Keratinocyte (primary cell): Measurements from ENCODE around the gene CD47. TPM values are rescaled to one million over a fixed set of nuclear protein-coding genes. Genes with fewer than 3 reads are reported as not detected.

Experiments
- DNase-seq: peaks from one replicate; pipeline ENCODE4 v3.0.0-alpha.2; 2011; ENCODE audit warnings: low read depth, missing footprints, low spot score
- FAIRE-seq: peaks from 2 replicates; lab custom pipeline; 2011; peaks lifted over from hg19 to GRCh38; lab: Jason Lieb, UNC
- H2AFZ ChIP-seq: 2 replicates; pipeline ENCODE4 v1.6.0; 2012; ENCODE audit warnings: low read length, control low read depth, inconsistent platforms; ENCODE audit not compliant: control insufficient read depth
- H3K27ac ChIP-seq: 2 replicates; pipeline ENCODE4 v1.5.1; 2011; ENCODE audit warnings: low read length; ENCODE audit not compliant: control insufficient read depth, insufficient read depth
- H3K27me3 ChIP-seq: 3 replicates; pipeline ENCODE4 v1.6.0; 2011; ENCODE audit warnings: low read length; ENCODE audit not compliant: control insufficient read depth, insufficient read depth; ENCODE audit errors: extremely low read depth
- H3K36me3 ChIP-seq, 2 experiments: 2 replicates in 1 of 2; 3 replicates in 1 of 2; pipeline ENCODE4 v1.5.1; 2011; ENCODE audit warnings: low read length in 2 of 2, mild to moderate bottlenecking in 1 of 2; ENCODE audit not compliant: control insufficient read depth in 2 of 2, insufficient read depth in 2 of 2; ENCODE audit errors: extremely low read depth in 1 of 2
- H3K4me1 ChIP-seq: 3 replicates; pipeline ENCODE4 v1.5.1; 2011; ENCODE audit warnings: low read length; ENCODE audit not compliant: control insufficient read depth, insufficient read depth; ENCODE audit errors: extremely low read depth
- H3K4me2 ChIP-seq: 3 replicates; pipeline ENCODE4 v1.6.0; 2011; ENCODE audit warnings: low read depth, low read length; ENCODE audit not compliant: control insufficient read depth, insufficient read depth; ENCODE audit errors: extremely low read depth
- H3K4me3 ChIP-seq, 3 experiments: fragments of 200-600 bp in 1 of 3; sonication (generic) in 1 of 3; 2 replicates in 2 of 3; 3 replicates in 1 of 3; pipeline ENCODE4 v1.5.1; 2011 to 2016; ENCODE audit warnings: low read length in 3 of 3, mild to moderate bottlenecking in 3 of 3, control low read depth in 2 of 3, inconsistent platforms in 1 of 3, low read depth in 1 of 3, mixed read lengths in 1 of 3, mixed run types in 1 of 3, moderate library complexity in 1 of 3; ENCODE audit not compliant: control insufficient read depth in 2 of 3, insufficient read depth in 2 of 3; ENCODE audit errors: extremely low read depth in 1 of 3
- H3K79me2 ChIP-seq: 2 replicates; pipeline ENCODE4 v1.6.0; 2012; ENCODE audit warnings: low read length; ENCODE audit not compliant: control insufficient read depth, insufficient read depth
- H3K9ac ChIP-seq: 3 replicates; pipeline ENCODE4 v1.6.0; 2011; ENCODE audit warnings: low read length; ENCODE audit not compliant: control insufficient read depth, insufficient read depth; ENCODE audit errors: extremely low read depth
- H3K9me1 ChIP-seq: 3 replicates; pipeline ENCODE4 v1.6.0; 2011; ENCODE audit warnings: low read length; ENCODE audit not compliant: control insufficient read depth, insufficient read depth; ENCODE audit errors: extremely low read depth
- H3K9me3 ChIP-seq: 2 replicates; pipeline ENCODE4 v1.5.1; 2012; ENCODE audit warnings: low read depth, low read length; ENCODE audit not compliant: control insufficient read depth
- H4K20me1 ChIP-seq: 3 replicates; pipeline ENCODE4 v1.6.0; 2011; ENCODE audit warnings: low read length; ENCODE audit not compliant: control insufficient read depth, insufficient read depth; ENCODE audit errors: extremely low read depth
- CTCF ChIP-seq, 3 experiments: IDR thresholded peaks in 1 of 3; conservative IDR thresholded peaks in 1 of 3; optimal IDR thresholded peaks in 1 of 3; 2 replicates in 2 of 3; 3 replicates in 1 of 3; pipeline versions ENCODE3 to v1.5.1; 2011; ENCODE audit warnings: low read length in 3 of 3, mild to moderate bottlenecking in 3 of 3, moderate library complexity in 2 of 3, control low read depth in 1 of 3, inconsistent platforms in 1 of 3; ENCODE audit not compliant: insufficient read depth in 2 of 3; ENCODE audit errors: extremely low read depth in 1 of 3
- EZH2 ChIP-seq: IDR thresholded peaks from one replicate; pipeline ENCODE4 v1.6.1; 2012; ENCODE audit warnings: inconsistent platforms, mild to moderate bottlenecking, low read length, moderate library complexity
- dilution Hi-C: fragments of 300-500 bp; cut with MboI; formaldehyde crosslinking; loops from one replicate; pipeline ENCODE4 v1.7.0; 2020; ENCODE audit warnings: low sequenced_read_pairs; ENCODE audit not compliant: extremely low pct_ligation_motif_present
- polyA plus RNA-seq, 5 experiments: library from polyadenylated mRNA; depleted of rRNA in 3 of 5; stranded (reverse) in 3 of 5; stranded (forward) in 1 of 5; unstranded in 1 of 5; fragments of >200 nt; gene quantifications; 1 replicate in 1 of 5; 2 replicates in 3 of 5; 3 replicates in 1 of 5; pipeline versions ENCODE4 v1.2.1 to v1.2.3, GENCODE V29; 2011 to 2012; ENCODE audit warnings: missing spikeins in 2 of 5, low read depth in 1 of 5, low replicate concordance in 1 of 5

The CD47 gene
- polyA plus RNA-seq, 1 donor (not counting 4 experiments of a cell fraction or from before 2014, with no cell fraction given), result 96.5 TPM

GRCh38 chr3:108126348-108126747 lies 35.5 kb upstream of the CD47 start:
- Histone ChIP-seq H3K27me3 (no peaks in the 10 kb centered on the region), H3K4me3 (no peak overlapping the region), H4K20me1 (no peaks in the 10 kb centered on the region), H3K9ac (no peak overlapping the region), H2AFZ (no peak overlapping the region), H3K4me2 (no peak overlapping the region), H3K79me2 (no peaks in the 10 kb centered on the region), H3K36me3 (no peaks in the 10 kb centered on the region), H3K9me1 (no peaks in the 10 kb centered on the region), H3K27ac (no peak overlapping the region), H3K4me1 (peaks cover 25% of the 10 kb centered on the region), H3K9me3 (no peaks in the 10 kb centered on the region)
- DNase-seq (no peak), FAIRE-seq (no peak)
- dilution Hi-C loops, result no loop called here
- no peak for TF ChIP-seq CTCF (optimal IDR thresholded peaks at IDR 0.05 in 1 of 3, IDR thresholded peaks at IDR 0.05 in 1 of 3, conservative IDR thresholded peaks at IDR 0.05 in 1 of 3; ENCODE audit: extremely low read depth in 1 of 3, insufficient read depth in 2 of 3, low read length in 3 of 3)
- TF ChIP-seq EZH2, result no peak

- no peaks in the 10 kb centered on the region for H4K20me1 ChIP-seq
- FAIRE-seq (no peak), DNase-seq (no peak)
- no peak overlapping the region for H3K9ac ChIP-seq
- dilution Hi-C loops, result no loop called here
- TF ChIP-seq EZH2, result no peak
- TF ChIP-seq CTCF (optimal IDR thresholded peaks at IDR 0.05 in 1 of 3, IDR thresholded peaks at IDR 0.05 in 1 of 3, conservative IDR thresholded peaks at IDR 0.05 in 1 of 3; ENCODE audit: extremely low read depth in 1 of 3, insufficient read depth in 2 of 3, low read length in 3 of 3), result no peak
- no peak overlapping the region for H3K27ac ChIP-seq
- peaks cover 20% of the 10 kb centered on the region for H3K4me1 ChIP-seq
- no peaks in the 10 kb centered on the region for H3K27me3 ChIP-seq
- H3K36me3 ChIP-seq, result no peaks in the 10 kb centered on the region
- H3K79me2 ChIP-seq, result no peaks in the 10 kb centered on the region
- no peak overlapping the region for H3K4me2 ChIP-seq
- no peaks in the 10 kb centered on the region for H3K9me3 ChIP-seq
- no peak overlapping the region for H3K4me3 ChIP-seq
- no peaks in the 10 kb centered on the region for H3K9me1 ChIP-seq
- no peak overlapping the region for H2AFZ ChIP-seq
Measured at GRCh38 chr3:108125550-108126071, 34.8 kb upstream of the CD47 start.
